H1 (cell line): ENCODE measurements around the gene STRN. TPM values are rescaled to one million over a fixed set of nuclear protein-coding genes. Genes with fewer than 3 reads are reported as not detected.
"Not testable (repeated sequence)": the region's sequence is repeated elsewhere in the genome, so short reads cannot be mapped to it uniquely, and the experiment has no call there.

ENCODE experiments used
- CTCF ChIA-PET: fragments of 300-600 bp; sonication (Branson Sonifier 250); formaldehyde crosslinking; loops from one replicate; lab custom pipeline; 2021; ENCODE audit not compliant: partially characterized antibody; lab: Charles Lee
- POLR2A ChIA-PET: fragments of 300-600 bp; sonication (Branson Sonifier 250); formaldehyde crosslinking; loops from one replicate; lab custom pipeline; 2021; ENCODE audit warnings: inconsistent platforms; ENCODE audit not compliant: partially characterized antibody; lab: Charles Lee
- DNase-seq, 2 experiments: peaks; one replicate each; pipeline versions ENCODE4 v3.0.0 to v3.0.0-alpha.2; 2010 to 2022; ENCODE audit warnings: low spot score in 2 of 2, low read depth in 1 of 2, mixed read lengths in 1 of 2
- FAIRE-seq: peaks from 2 replicates; lab custom pipeline; 2011; peaks lifted over from hg19 to GRCh38; lab: Jason Lieb, UNC
- H2AFZ ChIP-seq: 2 replicates; pipeline ENCODE4 v1.8.1; 2012; ENCODE audit warnings: low read length, inconsistent platforms
- H2AK5ac ChIP-seq: 2 replicates; pipeline ENCODE4 v1.6.1; 2013; ENCODE audit warnings: low read depth, low read length
- H2BK120ac ChIP-seq: replicated peaks from 2 replicates; pipeline ENCODE3; 2013; ENCODE audit warnings: low read depth, low read length, inconsistent platforms
- H2BK12ac ChIP-seq: 2 replicates; pipeline ENCODE4 v1.6.1; 2013; ENCODE audit warnings: low read depth, low read length
- H2BK15ac ChIP-seq: 2 replicates; pipeline ENCODE4 v1.6.1; 2013; ENCODE audit warnings: low read length
- H2BK20ac ChIP-seq: 2 replicates; pipeline ENCODE4 v1.6.1; 2013; ENCODE audit warnings: low read length
- H2BK5ac ChIP-seq: 2 replicates; pipeline ENCODE4 v1.6.1; 2013; ENCODE audit warnings: low read depth, low read length
- H3K14ac ChIP-seq: 2 replicates; pipeline ENCODE4 v1.6.1; 2013; ENCODE audit warnings: inconsistent platforms; ENCODE audit not compliant: insufficient read length
- H3K18ac ChIP-seq: 2 replicates; pipeline ENCODE4 v1.6.1; 2013; ENCODE audit warnings: low read length; ENCODE audit errors: extremely low read depth
- H3K23ac ChIP-seq: 2 replicates; pipeline ENCODE4 v1.6.1; 2013; ENCODE audit warnings: inconsistent platforms; ENCODE audit not compliant: insufficient read length
- H3K23me2 ChIP-seq: 2 replicates; pipeline ENCODE4 v1.6.1; 2013; ENCODE audit warnings: low read depth, low read length
- H3K27ac ChIP-seq: 2 replicates; pipeline ENCODE4 v1.6.1; 2011; ENCODE audit warnings: low read depth, low read length, inconsistent platforms
- H3K27me3 ChIP-seq, 4 experiments: replicated peaks in 1 of 4; 1 replicate in 1 of 4; 2 replicates in 3 of 4; pipeline versions ENCODE4 v1.6.1 to v1.8.1; 2011 to 2013; ENCODE audit warnings: low read length in 3 of 4, mild to moderate bottlenecking in 3 of 4, inconsistent platforms in 2 of 4, mixed read lengths in 2 of 4, moderate library complexity in 1 of 4; ENCODE audit not compliant: control insufficient read depth in 3 of 4, insufficient read depth in 3 of 4; ENCODE audit errors: extremely low read depth in 1 of 4
- H3K36me3 ChIP-seq, 4 experiments: 2 replicates each; pipeline versions ENCODE4 v1.6.1 to v1.8.1; 2011 to 2013; ENCODE audit warnings: mild to moderate bottlenecking in 4 of 4, low read length in 3 of 4, moderate library complexity in 2 of 4, control low read depth in 1 of 4, inconsistent platforms in 1 of 4; ENCODE audit not compliant: insufficient read depth in 4 of 4, control insufficient read depth in 2 of 4
- H3K4ac ChIP-seq: replicated peaks from 2 replicates; pipeline ENCODE3; 2013; ENCODE audit warnings: low read length, low read depth, mixed read lengths, inconsistent platforms; ENCODE audit not compliant: insufficient read length
- H3K4me1 ChIP-seq, 4 experiments: replicated peaks in 1 of 4; 1 replicate in 1 of 4; 2 replicates in 3 of 4; pipeline versions ENCODE4 v1.6.1 to v1.8.1; 2011 to 2013; ENCODE audit warnings: low read length in 3 of 4, inconsistent platforms in 2 of 4, mixed read lengths in 1 of 4; ENCODE audit not compliant: insufficient read depth in 4 of 4, control insufficient read depth in 3 of 4
- H3K4me2 ChIP-seq, 2 experiments: 2 replicates each; pipeline versions ENCODE4 v1.6.1 to v1.8.1; 2011 to 2013; ENCODE audit warnings: low read depth in 2 of 2, low read length in 2 of 2, control low read depth in 1 of 2, inconsistent platforms in 1 of 2, mild to moderate bottlenecking in 1 of 2; ENCODE audit not compliant: insufficient read depth in 1 of 2
- H3K4me3 ChIP-seq, 4 experiments: fragments of 200-600, 300-600 bp in 1 of 4; sonication (generic), shearing (Covaris generic), sonication (Bioruptor Twin) in 1 of 4; 2 replicates each; pipeline versions ENCODE4 v1.5.1 to v1.8.1; 2011 to 2016; ENCODE audit warnings: low read length in 4 of 4, low read depth in 3 of 4, control low read depth in 2 of 4, inconsistent platforms in 2 of 4, mild to moderate bottlenecking in 2 of 4, mixed read lengths in 1 of 4, moderate library complexity in 1 of 4; ENCODE audit not compliant: insufficient read depth in 2 of 4; ENCODE audit errors: extremely low read depth in 1 of 4
- H3K56ac ChIP-seq: replicated peaks from 2 replicates; pipeline ENCODE3; 2013; ENCODE audit warnings: low read depth, mild to moderate bottlenecking, mixed read lengths, low read length, inconsistent platforms; ENCODE audit not compliant: insufficient read length
- H3K79me1 ChIP-seq: 2 replicates; pipeline ENCODE4 v1.6.1; 2013; ENCODE audit warnings: low read depth, low read length, control low read depth
- H3K79me2 ChIP-seq, 2 experiments: 2 replicates each; pipeline versions ENCODE4 v1.6.1 to v1.8.1; 2012 to 2013; ENCODE audit warnings: low read length in 2 of 2, mild to moderate bottlenecking in 2 of 2, inconsistent platforms in 1 of 2; ENCODE audit not compliant: insufficient read depth in 2 of 2, control insufficient read depth in 1 of 2
- H3K9ac ChIP-seq, 4 experiments: replicated peaks in 1 of 4; 1 replicate in 1 of 4; 2 replicates in 3 of 4; pipeline versions ENCODE4 v1.6.1 to v1.8.1; 2011 to 2013; ENCODE audit warnings: low read depth in 3 of 4, low read length in 3 of 4, control low read depth in 2 of 4, mild to moderate bottlenecking in 2 of 4, moderate library complexity in 2 of 4, inconsistent platforms in 1 of 4; ENCODE audit errors: extremely low read depth in 1 of 4
- H3K9me3 ChIP-seq, 2 experiments: 2 replicates each; pipeline versions ENCODE4 v1.6.1 to v1.8.1; 2012 to 2013; ENCODE audit warnings: mild to moderate bottlenecking in 2 of 2, moderate library complexity in 2 of 2, control low read depth in 1 of 2, inconsistent platforms in 1 of 2, low read depth in 1 of 2, low read length in 1 of 2, mixed read lengths in 1 of 2; ENCODE audit not compliant: insufficient read depth in 2 of 2
- H4K20me1 ChIP-seq, 2 experiments: replicated peaks in 1 of 2; 2 replicates each; pipeline versions ENCODE3 to v1.8.1; 2011 to 2013; ENCODE audit warnings: inconsistent platforms in 2 of 2, low read length in 2 of 2, mild to moderate bottlenecking in 1 of 2; ENCODE audit not compliant: insufficient read depth in 2 of 2, control insufficient read depth in 1 of 2
- H4K5ac ChIP-seq: 2 replicates; pipeline ENCODE4 v1.6.1; 2013; ENCODE audit warnings: low read length, low read depth, mixed read lengths, inconsistent platforms; ENCODE audit not compliant: insufficient read length
- H4K8ac ChIP-seq: 2 replicates; pipeline ENCODE4 v1.8.0; 2013; ENCODE audit warnings: mild to moderate bottlenecking, moderate library complexity, low read length, inconsistent platforms; ENCODE audit not compliant: insufficient read depth; ENCODE audit errors: extremely low read depth
- H4K91ac ChIP-seq: replicated peaks from 2 replicates; pipeline ENCODE3; 2013; ENCODE audit warnings: low read length, mixed read lengths, inconsistent platforms; ENCODE audit not compliant: insufficient read length
- WGBS, 2 experiments: shearing (Covaris generic) in 1 of 2; methylation state at CpG; one replicate each; pipeline versions ENCODE4 v1.1.6 to v1.1.7; 2013 to 2015; ENCODE audit warnings: low lambda C conversion rate in 2 of 2, mixed read lengths in 2 of 2, inconsistent platforms in 1 of 2, low coverage in 1 of 2, missing lambda C conversion rate in 1 of 2; ENCODE audit not compliant: insufficient replicate concordance in 2 of 2, insufficient coverage in 1 of 2, insufficient read length in 1 of 2; ENCODE audit errors: extremely low coverage in 1 of 2, missing lambda C conversion rate in 1 of 2; 5-methylcytosine and 5-hydroxymethylcytosine counted together
- polyA plus RNA-seq, 7 experiments: library from polyadenylated mRNA; depleted of rRNA in 3 of 7; stranded (reverse) in 5 of 7; unstranded in 2 of 7; fragments of >200 nt in 5 of 7; fragments of 200-250 nt in 2 of 7; gene quantifications; 1 replicate in 5 of 7; 2 replicates in 1 of 7; 4 replicates in 1 of 7; pipeline versions ENCODE4 v1.2.1 to v1.2.3, GENCODE V29; 2011 to 2013; ENCODE audit warnings: missing spikeins in 2 of 7, mixed read lengths in 2 of 7
- total RNA-seq: library from RNA; stranded (reverse); fragmentation: NEBNext Ultra II Directional; extraction: Animal tissue kit (Norgen Biotek cat#: 25700); gene quantifications from 2 replicates; pipeline ENCODE4 v1.2.1, GENCODE V29; 2021

Gene STRN
- total and polyA plus RNA-seq, 2 of the 8 experiments (the other 6 are each of a cell fraction or from before 2014, with no cell fraction given), result 8.3 to 47.0 TPM

- H2AK5ac ChIP-seq, H3K79me1 ChIP-seq, H3K9me3 ChIP-seq, H3K27me3 ChIP-seq, H3K27ac ChIP-seq, H3K23me2 ChIP-seq, POLR2A ChIA-PET, DNase-seq, H2BK15ac ChIP-seq, H3K9ac ChIP-seq, H3K4me3 ChIP-seq, H2BK20ac ChIP-seq, H2AFZ ChIP-seq, H4K8ac ChIP-seq, H3K4me2 ChIP-seq, H4K5ac ChIP-seq, H3K4me1 ChIP-seq, H3K23ac ChIP-seq, FAIRE-seq, H4K91ac ChIP-seq, H2BK120ac ChIP-seq, H3K56ac ChIP-seq, H2BK12ac ChIP-seq, H2BK5ac ChIP-seq, H3K18ac ChIP-seq, H4K20me1 ChIP-seq, H3K4ac ChIP-seq, H3K36me3 ChIP-seq, H3K14ac ChIP-seq: not testable (repeated sequence)
- peaks cover 2 to 32% of the 10 kb centered on the region in 2 experiments; a peak in 2 of 4 replicates for H3K79me2 ChIP-seq
- CTCF ChIA-PET, result interaction anchor here (1.4 kb wide), 1 partner anchor 13 kb away, joined by 4 read pairs; no protein-coding TSS in a partner anchor
- 97% methylated on average over 6 of the region's 6 CpGs; no CpG with 5 or more reads in 1 of the 2 experiments for WGBS, 2 experiments
Observed at GRCh38 chr2:36931688-36932087, 34.6 kb downstream of the STRN start.

DNA sequence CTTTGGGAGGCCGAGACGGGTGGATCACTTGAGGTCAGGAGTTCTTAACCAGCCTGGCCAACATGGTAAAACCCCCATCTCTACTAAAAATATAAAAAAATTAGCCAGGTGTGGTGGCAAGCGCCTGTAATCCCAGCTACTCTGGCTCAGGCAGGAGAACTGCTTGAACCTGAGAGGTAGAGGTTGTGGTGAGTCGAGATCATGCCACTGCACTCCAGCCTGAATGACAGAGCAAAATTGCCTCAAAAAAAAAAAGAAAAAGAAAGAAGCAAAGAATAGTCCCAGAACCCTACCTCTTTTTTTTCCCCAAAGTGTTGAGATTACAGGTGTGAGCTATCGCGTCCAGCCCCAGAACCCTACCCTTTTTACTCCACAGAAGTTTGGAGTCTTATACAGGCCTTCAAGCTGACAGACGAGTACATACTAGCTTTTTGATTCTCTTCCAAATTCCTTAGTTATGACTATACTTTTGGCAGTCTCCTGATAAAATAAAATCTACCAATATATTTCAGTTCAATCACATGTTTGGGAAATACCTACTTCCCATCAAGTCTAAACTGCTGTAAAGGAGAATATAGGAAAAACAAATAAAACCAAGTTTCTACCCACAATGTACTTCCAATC, 35.4 kb downstream of the STRN start:
- H3K18ac ChIP-seq, H3K4me1 ChIP-seq, H3K4ac ChIP-seq, H3K4me2 ChIP-seq, H3K9ac ChIP-seq, H2BK12ac ChIP-seq, H2AK5ac ChIP-seq, H3K14ac ChIP-seq, H3K4me3 ChIP-seq, POLR2A ChIA-PET, DNase-seq, H3K27me3 ChIP-seq, H2BK15ac ChIP-seq, H3K27ac ChIP-seq, H2BK20ac ChIP-seq, H2BK120ac ChIP-seq, H3K36me3 ChIP-seq, H3K23me2 ChIP-seq, FAIRE-seq, H3K23ac ChIP-seq, H3K9me3 ChIP-seq, H4K8ac ChIP-seq, H2BK5ac ChIP-seq, H4K91ac ChIP-seq, H2AFZ ChIP-seq, H3K56ac ChIP-seq, H3K79me1 ChIP-seq, H4K20me1 ChIP-seq: not testable (repeated sequence)
- CTCF ChIA-PET, result interaction anchor here (0.6 to 1.4 kb wide), 2 partner anchors 12 to 91 kb away, joined by 3 to 4 read pairs; no protein-coding TSS in a partner anchor
- WGBS, 2 experiments, result 86% methylated on average over 7 of the region's 7 CpGs; no CpG with 5 or more reads in 1 of the 2 experiments
- peaks cover 2 to 32% of the 10 kb centered on the region in 2 experiments; a peak in 2 of 4 replicates for H3K79me2 ChIP-seq
- H4K5ac ChIP-seq, result peak overlapping the region; percentile 71
